H1 (cell line): ENCODE measurements around the gene FEV. TPM values are rescaled to one million over a fixed set of nuclear protein-coding genes. Genes with fewer than 3 reads are reported as not detected.
A peak's percentile ranks its signal among the peaks of the same experiment; 100 is the strongest.

Experiments
- CTCF ChIA-PET: fragments of 300-600 bp; sonication (Branson Sonifier 250); formaldehyde crosslinking; loops from one replicate; lab custom pipeline; 2021; ENCODE audit not compliant: partially characterized antibody; lab: Charles Lee
- POLR2A ChIA-PET: fragments of 300-600 bp; sonication (Branson Sonifier 250); formaldehyde crosslinking; loops from one replicate; lab custom pipeline; 2021; ENCODE audit warnings: inconsistent platforms; ENCODE audit not compliant: partially characterized antibody; lab: Charles Lee
- DNase-seq, 2 experiments: peaks; one replicate each; pipeline versions ENCODE4 v3.0.0 to v3.0.0-alpha.2; 2010 to 2022; ENCODE audit warnings: low spot score in 2 of 2, low read depth in 1 of 2, mixed read lengths in 1 of 2
- FAIRE-seq: peaks from 2 replicates; lab custom pipeline; 2011; peaks lifted over from hg19 to GRCh38; lab: Jason Lieb, UNC
- H2AFZ ChIP-seq: 2 replicates; pipeline ENCODE4 v1.8.1; 2012; ENCODE audit warnings: low read length, inconsistent platforms
- H2AK5ac ChIP-seq: 2 replicates; pipeline ENCODE4 v1.6.1; 2013; ENCODE audit warnings: low read depth, low read length
- H2BK120ac ChIP-seq: replicated peaks from 2 replicates; pipeline ENCODE3; 2013; ENCODE audit warnings: low read depth, low read length, inconsistent platforms
- H2BK12ac ChIP-seq: 2 replicates; pipeline ENCODE4 v1.6.1; 2013; ENCODE audit warnings: low read depth, low read length
- H2BK15ac ChIP-seq: 2 replicates; pipeline ENCODE4 v1.6.1; 2013; ENCODE audit warnings: low read length
- H2BK20ac ChIP-seq: 2 replicates; pipeline ENCODE4 v1.6.1; 2013; ENCODE audit warnings: low read length
- H2BK5ac ChIP-seq: 2 replicates; pipeline ENCODE4 v1.6.1; 2013; ENCODE audit warnings: low read depth, low read length
- H3K14ac ChIP-seq: 2 replicates; pipeline ENCODE4 v1.6.1; 2013; ENCODE audit warnings: inconsistent platforms; ENCODE audit not compliant: insufficient read length
- H3K18ac ChIP-seq: 2 replicates; pipeline ENCODE4 v1.6.1; 2013; ENCODE audit warnings: low read length; ENCODE audit errors: extremely low read depth
- H3K23ac ChIP-seq: 2 replicates; pipeline ENCODE4 v1.6.1; 2013; ENCODE audit warnings: inconsistent platforms; ENCODE audit not compliant: insufficient read length
- H3K23me2 ChIP-seq: 2 replicates; pipeline ENCODE4 v1.6.1; 2013; ENCODE audit warnings: low read depth, low read length
- H3K27ac ChIP-seq: 2 replicates; pipeline ENCODE4 v1.6.1; 2011; ENCODE audit warnings: low read depth, low read length, inconsistent platforms
- H3K27me3 ChIP-seq, 4 experiments: replicated peaks in 1 of 4; 1 replicate in 1 of 4; 2 replicates in 3 of 4; pipeline versions ENCODE4 v1.6.1 to v1.8.1; 2011 to 2013; ENCODE audit warnings: low read length in 3 of 4, mild to moderate bottlenecking in 3 of 4, inconsistent platforms in 2 of 4, mixed read lengths in 2 of 4, moderate library complexity in 1 of 4; ENCODE audit not compliant: control insufficient read depth in 3 of 4, insufficient read depth in 3 of 4; ENCODE audit errors: extremely low read depth in 1 of 4
- H3K36me3 ChIP-seq, 4 experiments: 2 replicates each; pipeline versions ENCODE4 v1.6.1 to v1.8.1; 2011 to 2013; ENCODE audit warnings: mild to moderate bottlenecking in 4 of 4, low read length in 3 of 4, moderate library complexity in 2 of 4, control low read depth in 1 of 4, inconsistent platforms in 1 of 4; ENCODE audit not compliant: insufficient read depth in 4 of 4, control insufficient read depth in 2 of 4
- H3K4ac ChIP-seq: replicated peaks from 2 replicates; pipeline ENCODE3; 2013; ENCODE audit warnings: low read length, low read depth, mixed read lengths, inconsistent platforms; ENCODE audit not compliant: insufficient read length
- H3K4me1 ChIP-seq, 4 experiments: replicated peaks in 1 of 4; 1 replicate in 1 of 4; 2 replicates in 3 of 4; pipeline versions ENCODE4 v1.6.1 to v1.8.1; 2011 to 2013; ENCODE audit warnings: low read length in 3 of 4, inconsistent platforms in 2 of 4, mixed read lengths in 1 of 4; ENCODE audit not compliant: insufficient read depth in 4 of 4, control insufficient read depth in 3 of 4
- H3K4me2 ChIP-seq, 2 experiments: 2 replicates each; pipeline versions ENCODE4 v1.6.1 to v1.8.1; 2011 to 2013; ENCODE audit warnings: low read depth in 2 of 2, low read length in 2 of 2, control low read depth in 1 of 2, inconsistent platforms in 1 of 2, mild to moderate bottlenecking in 1 of 2; ENCODE audit not compliant: insufficient read depth in 1 of 2
- H3K4me3 ChIP-seq, 4 experiments: fragments of 200-600, 300-600 bp in 1 of 4; sonication (generic), shearing (Covaris generic), sonication (Bioruptor Twin) in 1 of 4; 2 replicates each; pipeline versions ENCODE4 v1.5.1 to v1.8.1; 2011 to 2016; ENCODE audit warnings: low read length in 4 of 4, low read depth in 3 of 4, control low read depth in 2 of 4, inconsistent platforms in 2 of 4, mild to moderate bottlenecking in 2 of 4, mixed read lengths in 1 of 4, moderate library complexity in 1 of 4; ENCODE audit not compliant: insufficient read depth in 2 of 4; ENCODE audit errors: extremely low read depth in 1 of 4
- H3K56ac ChIP-seq: replicated peaks from 2 replicates; pipeline ENCODE3; 2013; ENCODE audit warnings: low read depth, mild to moderate bottlenecking, mixed read lengths, low read length, inconsistent platforms; ENCODE audit not compliant: insufficient read length
- H3K79me1 ChIP-seq: 2 replicates; pipeline ENCODE4 v1.6.1; 2013; ENCODE audit warnings: low read depth, low read length, control low read depth
- H3K79me2 ChIP-seq, 2 experiments: 2 replicates each; pipeline versions ENCODE4 v1.6.1 to v1.8.1; 2012 to 2013; ENCODE audit warnings: low read length in 2 of 2, mild to moderate bottlenecking in 2 of 2, inconsistent platforms in 1 of 2; ENCODE audit not compliant: insufficient read depth in 2 of 2, control insufficient read depth in 1 of 2
- H3K9ac ChIP-seq, 4 experiments: replicated peaks in 1 of 4; 1 replicate in 1 of 4; 2 replicates in 3 of 4; pipeline versions ENCODE4 v1.6.1 to v1.8.1; 2011 to 2013; ENCODE audit warnings: low read depth in 3 of 4, low read length in 3 of 4, control low read depth in 2 of 4, mild to moderate bottlenecking in 2 of 4, moderate library complexity in 2 of 4, inconsistent platforms in 1 of 4; ENCODE audit errors: extremely low read depth in 1 of 4
- H3K9me3 ChIP-seq, 2 experiments: 2 replicates each; pipeline versions ENCODE4 v1.6.1 to v1.8.1; 2012 to 2013; ENCODE audit warnings: mild to moderate bottlenecking in 2 of 2, moderate library complexity in 2 of 2, control low read depth in 1 of 2, inconsistent platforms in 1 of 2, low read depth in 1 of 2, low read length in 1 of 2, mixed read lengths in 1 of 2; ENCODE audit not compliant: insufficient read depth in 2 of 2
- H4K20me1 ChIP-seq, 2 experiments: replicated peaks in 1 of 2; 2 replicates each; pipeline versions ENCODE3 to v1.8.1; 2011 to 2013; ENCODE audit warnings: inconsistent platforms in 2 of 2, low read length in 2 of 2, mild to moderate bottlenecking in 1 of 2; ENCODE audit not compliant: insufficient read depth in 2 of 2, control insufficient read depth in 1 of 2
- H4K5ac ChIP-seq: 2 replicates; pipeline ENCODE4 v1.6.1; 2013; ENCODE audit warnings: low read length, low read depth, mixed read lengths, inconsistent platforms; ENCODE audit not compliant: insufficient read length
- H4K8ac ChIP-seq: 2 replicates; pipeline ENCODE4 v1.8.0; 2013; ENCODE audit warnings: mild to moderate bottlenecking, moderate library complexity, low read length, inconsistent platforms; ENCODE audit not compliant: insufficient read depth; ENCODE audit errors: extremely low read depth
- H4K91ac ChIP-seq: replicated peaks from 2 replicates; pipeline ENCODE3; 2013; ENCODE audit warnings: low read length, mixed read lengths, inconsistent platforms; ENCODE audit not compliant: insufficient read length
- RAD21 ChIP-seq, 2 experiments: IDR thresholded peaks in 1 of 2; conservative IDR thresholded peaks in 1 of 2; 2 replicates each; pipeline ENCODE4 v1.6.1; 2011; ENCODE audit warnings: low read depth in 2 of 2, low read length in 2 of 2, improper control_type of control experiment in 1 of 2, inconsistent platforms in 1 of 2, mild to moderate bottlenecking in 1 of 2, moderate library complexity in 1 of 2
- RNF2 ChIP-seq: fragments of 200-900, 300-1000 bp; sonication (generic); IDR thresholded peaks from 2 replicates; pipeline ENCODE4 v1.7.1; 2016; ENCODE audit warnings: borderline replicate concordance, low read depth, mild to moderate bottlenecking, antibody characterized with exemption, low read length; ENCODE audit not compliant: poor library complexity, severe bottlenecking; ENCODE audit errors: missing control alignments
- SP1 ChIP-seq: IDR thresholded peaks from 2 replicates; pipeline ENCODE4 v1.6.1; 2011; ENCODE audit warnings: low read depth, low read length
- WGBS, 2 experiments: shearing (Covaris generic) in 1 of 2; methylation state at CpG; one replicate each; pipeline versions ENCODE4 v1.1.6 to v1.1.7; 2013 to 2015; ENCODE audit warnings: low lambda C conversion rate in 2 of 2, mixed read lengths in 2 of 2, inconsistent platforms in 1 of 2, low coverage in 1 of 2, missing lambda C conversion rate in 1 of 2; ENCODE audit not compliant: insufficient replicate concordance in 2 of 2, insufficient coverage in 1 of 2, insufficient read length in 1 of 2; ENCODE audit errors: extremely low coverage in 1 of 2, missing lambda C conversion rate in 1 of 2; 5-methylcytosine and 5-hydroxymethylcytosine counted together
- polyA plus RNA-seq, 7 experiments: library from polyadenylated mRNA; depleted of rRNA in 3 of 7; stranded (reverse) in 5 of 7; unstranded in 2 of 7; fragments of >200 nt in 5 of 7; fragments of 200-250 nt in 2 of 7; gene quantifications; 1 replicate in 5 of 7; 2 replicates in 1 of 7; 4 replicates in 1 of 7; pipeline versions ENCODE4 v1.2.1 to v1.2.3, GENCODE V29; 2011 to 2013; ENCODE audit warnings: missing spikeins in 2 of 7, mixed read lengths in 2 of 7
- total RNA-seq: library from RNA; stranded (reverse); fragmentation: NEBNext Ultra II Directional; extraction: Animal tissue kit (Norgen Biotek cat#: 25700); gene quantifications from 2 replicates; pipeline ENCODE4 v1.2.1, GENCODE V29; 2021

FEV gene
- total and polyA plus RNA-seq, 2 of the 8 experiments (the other 6 are each of a cell fraction or from before 2014, with no cell fraction given) = not detected

- Histone ChIP-seq H4K8ac (no peak overlapping the region), H3K4me1 (peaks cover 0 to 25% (median 19%) of the 10 kb centered on the region in 4 experiments; a peak in 6 of 7 replicates), H3K9ac (no peak overlapping the region)
- WGBS, 2 experiments = 5% methylated on average over 10 of the region's 10 CpGs; no CpG with 5 or more reads in 1 of the 2 experiments
- FAIRE-seq = no peak
- TF ChIP-seq SP1 (no peak), RNF2 (peak; percentile 81), RAD21 (IDR thresholded peaks at IDR 0.05 in 1 of 2, conservative IDR thresholded peaks at IDR 0.05 in 1 of 2; ENCODE audit: low read depth in 2 of 2, low read length in 2 of 2) (no peak)
- TF ChIP-seq, all 59 proteins: peak for 1
- no peak overlapping the region for H2BK20ac ChIP-seq
- H2BK15ac ChIP-seq = no peak overlapping the region
- H3K23ac ChIP-seq = no peak overlapping the region
- no peak for DNase-seq
- no peak overlapping the region for H4K91ac ChIP-seq
- H3K9me3 ChIP-seq = no peaks in the 10 kb centered on the region
- peak overlapping the region; percentile 46 to 67; a peak in 3 of 4 replicates for H3K4me2 ChIP-seq
- H3K18ac ChIP-seq = no peak overlapping the region; the same call in 1 of the 2 replicates
- H3K27me3 ChIP-seq = peaks cover 87 to 97% (median 95%) of the 10 kb centered on the region in 4 experiments
- H3K4ac ChIP-seq = no peak overlapping the region
- CTCF ChIA-PET = interaction anchor here (1.1 to 13.0 kb wide), 9 partner anchors 12 to 129 kb away, joined by 3 to 284 read pairs (median 4); partner anchors contain the start of genes CDK5R2 and CRYBA2
- no peak overlapping the region for H3K14ac ChIP-seq
- H3K56ac ChIP-seq = no peak overlapping the region
- peaks cover 6% of the 10 kb centered on the region; the same call in 1 of the 2 replicates for H3K23me2 ChIP-seq
- H2AK5ac ChIP-seq = no peak overlapping the region
- H4K5ac ChIP-seq = no peak overlapping the region
- H3K27ac ChIP-seq = no peak overlapping the region
- H3K4me3 ChIP-seq = peak overlapping the region in 1 of 4 experiments; percentile 52; a peak in 2 of 8 replicates
- no peak overlapping the region for H2BK120ac ChIP-seq
- no peaks in the 10 kb centered on the region for H3K79me2 ChIP-seq
- no peak overlapping the region for H2AFZ ChIP-seq
- peaks cover 13 to 33% of the 10 kb centered on the region in 2 experiments for H4K20me1 ChIP-seq
- no peaks in the 10 kb centered on the region for H3K79me1 ChIP-seq
- POLR2A ChIA-PET = interaction anchor here (0.6 to 1.0 kb wide), 3 partner anchors 9 to 614 kb away, joined by 3 to 4 read pairs (median 3); no protein-coding TSS in a partner anchor
- peaks cover 0 to 7% (median 0%) of the 10 kb centered on the region in 4 experiments; a peak in 1 of 8 replicates for H3K36me3 ChIP-seq
- H2BK12ac ChIP-seq = peak overlapping the region; percentile 60
- H2BK5ac ChIP-seq = no peak overlapping the region
Measured at GRCh38 chr2:218983934-218984238, 1.1 kb downstream of the FEV start.
